Kidney (tissue), 14 donors: Measurements from ENCODE around the gene EIF4G3. TPM values are rescaled to one million over a fixed set of nuclear protein-coding genes. Genes with fewer than 3 reads are reported as not detected.

Source experiments
- DNase-seq, 5 donors: peaks; one replicate each; pipeline ENCODE4 v3.0.0-alpha.2; 2013 to 2020
- FAIRE-seq: peaks from 2 replicates; lab custom pipeline; 2012; peaks lifted over from hg19 to GRCh38; lab: Jason Lieb, UNC
- H3K27ac ChIP-seq, 2 donors: one replicate each; pipeline ENCODE4 v1.7.0; 2013; ENCODE audit warnings: low read depth in 2 of 2, low read length in 2 of 2, inconsistent platforms in 1 of 2
- H3K27me3 ChIP-seq: one replicate; pipeline ENCODE4 v1.7.1; 2013; ENCODE audit warnings: low read length, inconsistent platforms; ENCODE audit not compliant: control insufficient read depth, insufficient read depth
- H3K36me3 ChIP-seq, 3 donors: one replicate each; pipeline versions ENCODE4 v1.7.0 to v1.7.1; 2013; ENCODE audit warnings: low read length in 3 of 3, control low read depth in 1 of 3, inconsistent platforms in 1 of 3; ENCODE audit not compliant: insufficient read depth in 3 of 3, control insufficient read depth in 2 of 3
- H3K4me1 ChIP-seq, 3 donors: one replicate each; pipeline versions ENCODE4 v1.7.0 to v1.7.1; 2013; ENCODE audit warnings: low read length in 3 of 3, inconsistent platforms in 1 of 3, low read depth in 1 of 3; ENCODE audit not compliant: control insufficient read depth in 2 of 3, insufficient read depth in 2 of 3
- H3K4me3 ChIP-seq, 3 donors: one replicate each; pipeline versions ENCODE4 v1.7.0 to v1.8.1; 2013; ENCODE audit warnings: low read length in 3 of 3, control low read depth in 1 of 3, inconsistent platforms in 1 of 3
- H3K9ac ChIP-seq, 3 donors: one replicate each; pipeline versions ENCODE4 v1.7.0 to v1.7.1; 2013; ENCODE audit warnings: low read length in 3 of 3, control low read depth in 1 of 3, inconsistent platforms in 1 of 3
- H3K9me3 ChIP-seq, 3 donors: one replicate each; pipeline versions ENCODE4 v1.7.0 to v1.7.1; 2013; ENCODE audit warnings: low read length in 3 of 3, control low read depth in 1 of 3, inconsistent platforms in 1 of 3; ENCODE audit not compliant: control insufficient read depth in 2 of 3, insufficient read depth in 1 of 3
- intact Hi-C: fragments of 100-400 bp; cut with DNase I; formaldehyde crosslinking; loops from one replicate; pipeline ENCODE4 v1.11.1; 2022
- polyA plus RNA-seq: library from polyadenylated mRNA; stranded (reverse); fragments of 350-450 nt; fragmentation: Illumina TruSeq; extraction: RNeasy Lipid Tissue Mini Kit (QIAGEN cat#74804); gene quantifications from one replicate; pipeline ENCODE4 v1.2.3, GENCODE V29; 2014; ENCODE audit warnings: low read depth, low replicate concordance; ENCODE audit not compliant: insufficient read depth
- total RNA-seq: library from RNA; stranded (reverse); fragmentation: NEBNext Ultra II Directional; extraction: Animal tissue kit (Norgen Biotek cat#: 25700); gene quantifications from one replicate; pipeline ENCODE4 v1.2.1, GENCODE V29; 2021
- TF ChIP-seq, protein P1 (sequence below): IDR thresholded peaks from 3 replicates; pipeline ENCODE4 v1.5.1; 2012; ENCODE audit warnings: mild to moderate bottlenecking, moderate library complexity, borderline replicate concordance; ENCODE audit not compliant: insufficient read depth; ENCODE audit errors: extremely low read depth
- donor health status: control.
- donor health status: control.
- donor health status: control.
- donor health status: control.
- donor health status: control.
- donor health status: DM: yes; HTN: yes; CAD: no.
- donor health status: Normal renal cell carcinoma (clear cell type).

The EIF4G3 gene
- total and polyA plus RNA-seq, 2 donors from 2014 or later, result 14.8 to 61.6 TPM

GRCh38 chr1:21157868-21158267 is 18.8 kb downstream of the EIF4G3 start:
- TF ChIP-seq, protein P1, sequence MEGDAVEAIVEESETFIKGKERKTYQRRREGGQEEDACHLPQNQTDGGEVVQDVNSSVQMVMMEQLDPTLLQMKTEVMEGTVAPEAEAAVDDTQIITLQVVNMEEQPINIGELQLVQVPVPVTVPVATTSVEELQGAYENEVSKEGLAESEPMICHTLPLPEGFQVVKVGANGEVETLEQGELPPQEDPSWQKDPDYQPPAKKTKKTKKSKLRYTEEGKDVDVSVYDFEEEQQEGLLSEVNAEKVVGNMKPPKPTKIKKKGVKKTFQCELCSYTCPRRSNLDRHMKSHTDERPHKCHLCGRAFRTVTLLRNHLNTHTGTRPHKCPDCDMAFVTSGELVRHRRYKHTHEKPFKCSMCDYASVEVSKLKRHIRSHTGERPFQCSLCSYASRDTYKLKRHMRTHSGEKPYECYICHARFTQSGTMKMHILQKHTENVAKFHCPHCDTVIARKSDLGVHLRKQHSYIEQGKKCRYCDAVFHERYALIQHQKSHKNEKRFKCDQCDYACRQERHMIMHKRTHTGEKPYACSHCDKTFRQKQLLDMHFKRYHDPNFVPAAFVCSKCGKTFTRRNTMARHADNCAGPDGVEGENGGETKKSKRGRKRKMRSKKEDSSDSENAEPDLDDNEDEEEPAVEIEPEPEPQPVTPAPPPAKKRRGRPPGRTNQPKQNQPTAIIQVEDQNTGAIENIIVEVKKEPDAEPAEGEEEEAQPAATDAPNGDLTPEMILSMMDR, result no peak
- intact Hi-C loops, result no loop called here
- no peak for FAIRE-seq
- no peak for DNase-seq
- Histone ChIP-seq H3K27ac (no peak overlapping the region), H3K4me3 (no peak overlapping the region), H3K9ac (no peak overlapping the region), H3K27me3 (no peaks in the 10 kb centered on the region), H3K36me3 (no peaks in the 10 kb centered on the region), H3K9me3 (no peaks in the 10 kb centered on the region), H3K4me1 (peaks cover 0 to 5% (median 2%) of the 10 kb centered on the region in 3 donors)

DNA sequence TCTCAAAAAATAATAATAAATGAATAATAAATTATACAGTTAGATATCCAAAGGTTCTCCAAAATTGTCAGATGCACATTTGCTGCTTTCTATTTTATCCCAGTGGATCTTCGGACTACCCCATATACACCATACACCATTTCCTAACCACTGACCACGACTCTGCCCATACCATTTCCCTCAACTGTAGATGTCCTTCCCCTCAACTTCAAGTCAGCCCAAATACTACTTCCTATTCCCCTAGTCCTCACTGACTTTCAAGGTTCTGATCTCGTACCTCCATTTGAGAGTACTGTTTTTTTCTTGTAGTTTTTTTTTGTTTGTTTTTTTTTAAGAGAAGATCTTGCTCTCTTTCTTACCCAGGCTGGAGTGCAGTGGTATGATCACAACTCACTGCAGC is 19.6 kb downstream of the EIF4G3 start:
- Histone ChIP-seq H3K27ac (no peak overlapping the region), H3K9me3 (no peaks in the 10 kb centered on the region), H3K27me3 (no peaks in the 10 kb centered on the region), H3K4me3 (no peak overlapping the region), H3K36me3 (no peaks in the 10 kb centered on the region), H3K9ac (no peak overlapping the region), H3K4me1 (peaks cover 0 to 5% (median 0%) of the 10 kb centered on the region in 3 donors)
- intact Hi-C loops, result no loop called here
- TF ChIP-seq, protein P1, result no peak
- DNase-seq (no peak), FAIRE-seq (no peak)

- no peak for DNase-seq
- intact Hi-C loops, result no loop called here
- Histone ChIP-seq H3K9me3 (no peaks in the 10 kb centered on the region), H3K9ac (no peak overlapping the region), H3K36me3 (no peaks in the 10 kb centered on the region), H3K4me3 (no peak overlapping the region), H3K27me3 (no peaks in the 10 kb centered on the region), H3K4me1 (peaks cover 0 to 5% (median 0%) of the 10 kb centered on the region in 3 donors), H3K27ac (no peak overlapping the region)
- TF ChIP-seq, protein P1, result no peak
- FAIRE-seq, result no peak
Observed at GRCh38 chr1:21156019-21156418, 20.7 kb downstream of the EIF4G3 start.

GRCh38 chr1:21154717-21155116 is 22.0 kb downstream of the EIF4G3 start:
- no peaks in the 10 kb centered on the region for H3K27me3 ChIP-seq
- DNase-seq (no peak), FAIRE-seq (no peak)
- no peaks in the 10 kb centered on the region for H3K9me3 ChIP-seq
- H3K4me1 ChIP-seq, result peaks cover 0 to 5% (median 0%) of the 10 kb centered on the region in 3 donors
- H3K36me3 ChIP-seq, result no peaks in the 10 kb centered on the region
- H3K9ac ChIP-seq, result no peak overlapping the region
- H3K4me3 ChIP-seq, result no peak overlapping the region
- TF ChIP-seq, protein P1, result no peak
- intact Hi-C loops, result no loop called here
- no peak overlapping the region for H3K27ac ChIP-seq
